OCI-LY7 (cell line): ENCODE measurements around the gene BACH2. TPM values are rescaled to one million over a fixed set of nuclear protein-coding genes. Genes with fewer than 3 reads are reported as not detected.

Source experiments
- BruUV-seq: library from RNA; stranded (reverse); fragments of 400-500 nt; replicated peaks from 2 replicates; lab custom pipeline; 2021; lab: Mats Ljungman, UMichigan
- CTCF ChIA-PET: fragments of 300-600 bp; sonication (Branson Sonifier 250); formaldehyde crosslinking; loops from one replicate; lab custom pipeline; 2022; ENCODE audit warnings: antibody characterized with exemption; ENCODE audit not compliant: unreplicated experiment; lab: Charles Lee
- POLR2A ChIA-PET: fragments of 300-600 bp; sonication (Branson Sonifier 250); formaldehyde crosslinking; loops from one replicate; lab custom pipeline; 2022; ENCODE audit warnings: antibody characterized with exemption; lab: Charles Lee
- DNase-seq: peaks from one replicate; pipeline ENCODE4 v3.0.0-alpha.2; 2015; ENCODE audit warnings: low spot score
- H2AFZ ChIP-seq: fragments of 200-600 bp; sonication (generic), shearing (Covaris generic); 2 replicates; pipeline ENCODE4 v1.6.1; 2014; ENCODE audit warnings: mild to moderate bottlenecking, antibody characterized with exemption, low read length, moderate library complexity
- H3K27ac ChIP-seq: fragments of 200-600 bp; sonication (generic); 2 replicates; pipeline ENCODE4 v1.5.1; 2014; ENCODE audit warnings: mixed run types, low read depth, mild to moderate bottlenecking, moderate library complexity, low read length, inconsistent platforms; ENCODE audit not compliant: poor library complexity, severe bottlenecking
- H3K36me3 ChIP-seq: fragments of 200-600 bp; sonication (generic); 2 replicates; pipeline ENCODE4 v1.6.1; 2014; ENCODE audit warnings: mild to moderate bottlenecking, antibody characterized with exemption, low read length, moderate library complexity, mixed read lengths; ENCODE audit not compliant: insufficient read depth
- H3K4me1 ChIP-seq: fragments of 200-600 bp; sonication (generic); 2 replicates; pipeline ENCODE4 v1.5.1; 2014; ENCODE audit warnings: mild to moderate bottlenecking, low read length; ENCODE audit not compliant: insufficient read depth, poor library complexity, severe bottlenecking
- H3K4me2 ChIP-seq: fragments of 200-600 bp; sonication (generic); 2 replicates; pipeline ENCODE4 v1.6.1; 2014; ENCODE audit warnings: mild to moderate bottlenecking, low read length
- H3K4me3 ChIP-seq: fragments of 200-600 bp; sonication (generic); 2 replicates; pipeline ENCODE4 v1.5.1; 2014; ENCODE audit warnings: mild to moderate bottlenecking, low read depth, low read length; ENCODE audit not compliant: poor library complexity, severe bottlenecking
- H3K79me2 ChIP-seq: fragments of 200-600 bp; sonication (generic); 2 replicates; pipeline ENCODE4 v1.6.1; 2016; ENCODE audit warnings: low read depth, mild to moderate bottlenecking, low read length, moderate library complexity, mixed read lengths; ENCODE audit not compliant: insufficient read depth
- H3K9me2 ChIP-seq: fragments of 200-600 bp; sonication (generic); 2 replicates; pipeline ENCODE4 v1.6.1; 2016; ENCODE audit warnings: mild to moderate bottlenecking, low read length, mixed read lengths; ENCODE audit not compliant: insufficient read depth
- H3K9me3 ChIP-seq: fragments of 200-600 bp; sonication (generic); 2 replicates; pipeline ENCODE4 v1.6.1; 2014; ENCODE audit warnings: mild to moderate bottlenecking, mixed run types, low read length, mixed read lengths
- H4K20me1 ChIP-seq: fragments of 200-600 bp; sonication (generic); 2 replicates; pipeline ENCODE4 v1.6.1; 2014; ENCODE audit warnings: mild to moderate bottlenecking, antibody characterized with exemption, low read length, moderate library complexity, mixed read lengths; ENCODE audit not compliant: insufficient read depth
- CTCF ChIP-seq: fragments of 200-600 bp; sonication (generic); conservative IDR thresholded peaks from 2 replicates; pipeline ENCODE4 v1.5.1; 2014; ENCODE audit warnings: mild to moderate bottlenecking, antibody characterized with exemption, low read length, moderate library complexity, mixed read lengths
- EZH2phosphoT487 ChIP-seq: fragments of 200-600 bp; sonication (generic); IDR thresholded peaks from 2 replicates; pipeline ENCODE4 v1.6.1; 2018; ENCODE audit warnings: low read depth, borderline replicate concordance, mild to moderate bottlenecking, mixed run types, antibody characterized with exemption, low read length, moderate library complexity, mixed read lengths
- intact Hi-C: fragments of 100-400 bp; cut with micrococcal nuclease; formaldehyde crosslinking; loops from one replicate; pipeline ENCODE4 v1.10.0; 2022; ENCODE audit not compliant: unreplicated experiment
- total RNA-seq, 2 experiments: library from RNA; depleted of rRNA in 1 of 2; stranded (reverse); fragments of >200 nt in 1 of 2; shearing (Covaris generic) in 1 of 2; gene quantifications; 2 replicates each; pipeline ENCODE4 v1.2.3, GENCODE V29; 2014 to 2022

The BACH2 gene
- total RNA-seq, 2 experiments from 2014 or later: 92.0 to 163 TPM

GRCh38 chr6:90020746-90021145, 275.9 kb downstream of the BACH2 start:
- BruUV-seq: no TSS peak
- Histone ChIP-seq H3K4me3 (no peak overlapping the region), H3K27ac (no peak overlapping the region), H3K79me2 (no peaks in the 10 kb centered on the region), H3K9me3 (peaks cover 13% of the 10 kb centered on the region; the same call in 1 of the 2 replicates), H3K4me1 (no peaks in the 10 kb centered on the region), H3K4me2 (no peak overlapping the region), H2AFZ (no peak overlapping the region), H4K20me1 (no peaks in the 10 kb centered on the region), H3K36me3 (peaks cover 70% of the 10 kb centered on the region), H3K9me2 (no peaks in the 10 kb centered on the region)
- CTCF ChIA-PET: no interaction called here
- intact Hi-C loops: no loop called here
- POLR2A ChIA-PET: no interaction called here
- no peak for TF ChIP-seq EZH2phosphoT487
- TF ChIP-seq CTCF: no peak
- no peak for DNase-seq

GRCh38 chr6:90019216-90019615, 277.4 kb downstream of the BACH2 start:
- Histone ChIP-seq H3K4me3 (no peak overlapping the region), H2AFZ (no peak overlapping the region), H3K4me1 (no peaks in the 10 kb centered on the region), H3K4me2 (no peak overlapping the region), H3K27ac (no peak overlapping the region), H3K9me2 (no peaks in the 10 kb centered on the region), H4K20me1 (no peaks in the 10 kb centered on the region), H3K9me3 (peaks cover 22% of the 10 kb centered on the region; the same call in 1 of the 2 replicates), H3K79me2 (no peaks in the 10 kb centered on the region), H3K36me3 (peaks cover 74% of the 10 kb centered on the region)
- POLR2A ChIA-PET: interaction anchor here (1.3 kb wide), 1 partner anchor 19 kb away, joined by 3 read pairs; no protein-coding TSS in a partner anchor
- intact Hi-C loops: no loop called here
- no TSS peak for BruUV-seq
- TF ChIP-seq EZH2phosphoT487 (no peak), CTCF (no peak)
- no peak for DNase-seq
- CTCF ChIA-PET: no interaction called here

- Histone ChIP-seq H3K9me2 (no peaks in the 10 kb centered on the region), H3K27ac (no peak overlapping the region), H3K9me3 (peaks cover 22% of the 10 kb centered on the region; the same call in 1 of the 2 replicates), H2AFZ (no peak overlapping the region), H3K4me2 (no peak overlapping the region), H4K20me1 (no peaks in the 10 kb centered on the region), H3K4me1 (no peaks in the 10 kb centered on the region), H3K36me3 (peaks cover 68% of the 10 kb centered on the region), H3K4me3 (no peak overlapping the region), H3K79me2 (no peaks in the 10 kb centered on the region)
- no peak for TF ChIP-seq CTCF
- TF ChIP-seq EZH2phosphoT487: no peak
- ChIA-PET POLR2A (no interaction called here), CTCF (no interaction called here)
- BruUV-seq: TSS peak; percentile 9
- intact Hi-C loops: no loop called here
- no peak for DNase-seq
Observed at GRCh38 chr6:90015883-90016282, 280.8 kb downstream of the BACH2 start.
